Measurements from ENCODE around the gene PLA2G2C. TPM values are rescaled to one million over a fixed set of nuclear protein-coding genes. Genes with fewer than 3 reads are reported as not detected.

The PLA2G2C gene
- total RNA-seq, 2 donors from 2014 or later: 0.28 TPM; not detected in 1

GRCh38 chr1:20125100-20125499, 61.2 kb downstream of the PLA2G2C start:
- no peak for DNase-seq
- ATAC-seq: no peak
- intact Hi-C loops (cut with DNase I, micrococcal nuclease): no loop called here

- intact Hi-C loops (cut with DNase I, micrococcal nuclease): no loop called here
These were observed 61.8 kb downstream of the PLA2G2C start for GRCh38 chr1:20124456-20125057.

DNA sequence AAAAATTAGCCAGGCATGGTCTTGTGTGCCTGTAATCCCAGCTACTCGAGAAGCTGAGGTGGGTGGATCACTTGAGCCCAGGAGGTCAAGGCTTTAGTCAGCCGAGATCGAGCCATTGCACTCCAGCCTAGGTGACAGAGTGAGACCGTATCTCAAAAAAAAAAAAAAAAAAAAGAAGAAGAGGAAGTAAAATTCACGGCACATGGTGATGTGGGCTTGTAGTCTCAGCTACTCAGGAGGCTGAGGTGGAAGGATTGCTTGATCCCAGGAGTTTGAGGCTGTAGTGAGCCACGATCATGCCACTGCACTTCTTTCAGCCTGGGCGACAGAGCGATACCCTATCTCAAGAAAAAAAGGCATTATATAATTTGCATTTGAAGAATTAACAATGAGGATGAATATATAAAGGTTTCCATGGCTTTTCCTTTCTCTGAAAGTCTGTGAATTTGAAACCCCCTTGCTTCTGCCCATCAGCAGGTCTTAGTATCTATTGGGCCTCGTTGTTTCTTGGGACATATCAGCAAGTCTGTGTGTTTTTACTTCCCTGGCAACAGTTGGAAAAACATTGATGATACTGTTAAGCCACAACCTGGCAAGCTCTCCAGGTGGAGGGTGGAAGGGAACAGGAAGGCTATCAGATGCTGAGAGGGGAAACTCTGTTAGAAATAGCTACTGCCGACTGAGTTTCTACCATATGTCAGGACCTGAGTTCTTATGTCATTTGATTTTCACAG, 62.4 kb downstream of the PLA2G2C start:
- DNase-seq: no peak
- no peak for ATAC-seq
- intact Hi-C loops (cut with DNase I, micrococcal nuclease): no loop called here

More at GRCh38 chr1:20124456-20125057, 61.8 kb downstream of the PLA2G2C start:
- ATAC-seq (peak; percentile 93), DNase-seq (peak; percentile 19 to 36)

DNA sequence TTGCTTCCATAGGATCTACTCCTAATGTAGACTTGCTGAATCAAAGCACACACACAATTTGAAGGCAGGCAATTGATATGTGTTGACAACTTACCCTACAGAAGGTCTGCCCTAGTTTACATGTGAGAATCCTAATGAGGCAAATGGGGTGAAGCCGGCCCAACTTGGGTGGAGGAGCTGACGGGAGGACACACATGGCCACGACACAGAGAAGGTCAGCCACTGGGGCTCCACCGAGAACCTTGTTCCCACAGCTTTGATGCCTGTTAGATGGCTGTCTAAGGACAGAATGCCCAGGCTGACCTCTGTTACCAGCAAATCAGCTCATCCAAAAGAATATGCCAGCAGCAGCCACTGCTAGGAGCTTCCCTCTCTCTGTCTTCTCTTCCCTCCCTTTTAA, 65.5 kb downstream of the PLA2G2C start:
- intact Hi-C loops (cut with DNase I, micrococcal nuclease): no loop called here
- DNase-seq (no peak), ATAC-seq (no peak)

GRCh38 chr1:20119347-20119746, 67.0 kb downstream of the PLA2G2C start, which contains the start of gene PLA2G2D:
PLA2G2D (minus strand) TSS chr1:20119536; CDS start chr1:20119498, 38 bp downstream.
- intact Hi-C loops (cut with DNase I, micrococcal nuclease): no loop called here
- DNase-seq (no peak), ATAC-seq (no peak)

GRCh38 chr1:20117236-20117635, 69.1 kb downstream of the PLA2G2C start:
- intact Hi-C loops (cut with DNase I, micrococcal nuclease): no loop called here
- no peak for DNase-seq
- no peak for ATAC-seq

- no peak for DNase-seq
- ATAC-seq: no peak
- intact Hi-C loops (cut with DNase I, micrococcal nuclease): no loop called here
These were observed 70.4 kb downstream of the PLA2G2C start for GRCh38 chr1:20115916-20116315.

DNA sequence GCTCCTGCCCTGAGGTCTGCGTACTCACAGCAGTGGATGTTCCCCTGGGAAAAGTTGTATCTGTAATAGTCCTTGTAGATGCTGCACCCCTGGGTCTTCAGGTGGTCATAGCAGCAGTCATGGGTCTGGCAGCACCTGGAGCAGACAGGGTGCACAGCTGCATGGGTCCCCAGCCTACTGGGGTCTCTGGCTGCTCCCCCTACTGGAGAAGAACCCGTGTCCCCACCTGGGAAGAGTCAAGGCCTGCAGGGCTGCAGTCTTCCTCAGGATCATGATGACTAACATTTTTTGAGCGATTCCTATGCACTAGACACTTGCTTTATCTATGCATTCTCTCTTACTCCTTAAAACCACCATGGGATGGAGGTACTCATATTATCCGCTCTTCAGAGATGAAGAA, 70.8 kb downstream of the PLA2G2C start:
- DNase-seq: no peak
- ATAC-seq: no peak
- intact Hi-C loops (cut with DNase I, micrococcal nuclease): no loop called here

GRCh38 chr1:20114021-20114648, 72.2 kb downstream of the PLA2G2C start:
- intact Hi-C loops (cut with DNase I, micrococcal nuclease): no loop called here
- ATAC-seq (no peak), DNase-seq (no peak)

Other genes with a start within 250 kb of the PLA2G2C start
- gene PLA2G2A, start 206.9 kb downstream of the PLA2G2C start, total RNA-seq: 100 to 1,000 TPM in 1 of 2 donors, 10 to 100 TPM in 1; 83.9 to 795 TPM
- 1 to 10 TPM in 1 of 2 donors, under 1 TPM in 1; 0.58 to 1.8 TPM for gene PLA2G5, start 116.3 kb downstream of the PLA2G2C start, total RNA-seq
- under 1 TPM in 1 of 2 donors, not detected in 1; 0.31 TPM for gene PLA2G2D, start 67.0 kb downstream of the PLA2G2C start, total RNA-seq
- gene PLA2G2F, start 47.2 kb downstream of the PLA2G2C start, total RNA-seq: under 1 TPM in 1 of 2 donors, not detected in 1; 0.11 TPM
- 1 to 10 TPM; 4.2 to 4.3 TPM for gene UBXN10, start 422 bp downstream of the PLA2G2C start, total RNA-seq
- gene VWA5B1, start 104.4 kb upstream of the PLA2G2C start, total RNA-seq: 1 to 10 TPM in 1 of 2 donors, under 1 TPM in 1; 0.28 to 1.5 TPM